ENCODE data around the gene TMEM11.

DNA sequence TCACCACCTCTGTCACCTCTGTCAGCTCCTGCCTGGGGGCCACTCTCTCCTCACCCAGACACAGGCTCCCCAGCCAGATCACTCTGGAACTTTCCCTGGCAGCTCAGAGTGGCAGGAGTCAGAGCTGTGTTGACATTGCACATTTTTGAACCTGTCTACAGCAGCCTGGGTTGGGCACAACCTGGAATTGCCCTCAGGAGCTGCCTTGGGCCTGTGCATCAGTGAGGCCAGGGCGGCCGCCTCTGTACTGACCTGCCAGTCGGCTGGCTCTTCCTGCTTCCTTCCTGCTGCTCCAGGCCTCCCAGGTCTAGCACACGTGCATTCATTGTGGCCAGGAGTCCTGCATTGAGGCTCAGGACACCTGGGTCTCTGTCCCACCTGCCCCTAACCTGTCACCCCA is 14.2 kb upstream of the TMEM11 start:
- TF ChIP-seq, protein P1, sequence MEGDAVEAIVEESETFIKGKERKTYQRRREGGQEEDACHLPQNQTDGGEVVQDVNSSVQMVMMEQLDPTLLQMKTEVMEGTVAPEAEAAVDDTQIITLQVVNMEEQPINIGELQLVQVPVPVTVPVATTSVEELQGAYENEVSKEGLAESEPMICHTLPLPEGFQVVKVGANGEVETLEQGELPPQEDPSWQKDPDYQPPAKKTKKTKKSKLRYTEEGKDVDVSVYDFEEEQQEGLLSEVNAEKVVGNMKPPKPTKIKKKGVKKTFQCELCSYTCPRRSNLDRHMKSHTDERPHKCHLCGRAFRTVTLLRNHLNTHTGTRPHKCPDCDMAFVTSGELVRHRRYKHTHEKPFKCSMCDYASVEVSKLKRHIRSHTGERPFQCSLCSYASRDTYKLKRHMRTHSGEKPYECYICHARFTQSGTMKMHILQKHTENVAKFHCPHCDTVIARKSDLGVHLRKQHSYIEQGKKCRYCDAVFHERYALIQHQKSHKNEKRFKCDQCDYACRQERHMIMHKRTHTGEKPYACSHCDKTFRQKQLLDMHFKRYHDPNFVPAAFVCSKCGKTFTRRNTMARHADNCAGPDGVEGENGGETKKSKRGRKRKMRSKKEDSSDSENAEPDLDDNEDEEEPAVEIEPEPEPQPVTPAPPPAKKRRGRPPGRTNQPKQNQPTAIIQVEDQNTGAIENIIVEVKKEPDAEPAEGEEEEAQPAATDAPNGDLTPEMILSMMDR (IDR thresholded peaks at IDR 0.05): no peak
- TF ChIP-seq EZH2 (IDR thresholded peaks at IDR 0.05): no peak
